Measurements from ENCODE around the gene NHERF2.

DNA sequence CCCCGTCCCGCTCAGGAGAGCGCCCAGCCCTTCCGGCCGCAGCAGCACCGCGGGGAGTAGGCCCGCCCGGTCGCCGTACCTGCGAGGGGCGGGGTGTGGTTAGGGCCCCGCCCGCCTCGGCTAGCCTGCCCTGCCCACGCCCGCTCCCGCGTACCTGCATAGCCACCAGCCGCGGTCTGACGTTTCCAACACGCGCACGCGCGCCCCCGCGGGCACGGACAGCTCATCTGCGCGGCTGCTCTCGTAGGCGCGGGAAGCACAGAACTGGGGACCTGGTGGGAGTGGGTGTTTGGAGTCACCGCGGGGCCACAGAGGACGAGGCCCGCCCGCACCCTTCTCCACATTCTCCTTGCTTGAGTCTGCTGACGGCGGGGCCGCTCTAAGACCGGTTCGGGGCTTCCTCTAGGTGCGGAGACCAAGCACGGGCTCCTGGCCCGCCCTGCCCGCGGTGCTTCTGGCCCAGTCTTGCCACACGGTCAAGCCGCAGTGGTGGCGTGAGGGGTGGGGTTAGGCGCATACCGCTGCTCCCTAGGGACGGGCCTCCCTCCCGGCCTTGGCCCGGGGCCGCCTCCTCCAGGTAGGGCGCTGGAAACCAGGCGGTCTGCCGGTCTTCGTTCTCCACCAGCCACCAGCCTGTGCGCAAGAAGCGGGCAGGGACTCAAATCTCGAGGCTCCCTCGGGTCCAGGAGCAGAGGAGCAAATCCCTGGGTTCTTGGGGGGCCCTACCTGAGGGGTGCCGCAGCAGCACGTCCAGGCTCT, 47.3 kb upstream of the NHERF2 start:
- no peak for TF ChIP-seq RFX5 (IDR thresholded peaks at IDR 0.05; ENCODE audit: low read depth, low read length)
- TF ChIP-seq, protein P1, sequence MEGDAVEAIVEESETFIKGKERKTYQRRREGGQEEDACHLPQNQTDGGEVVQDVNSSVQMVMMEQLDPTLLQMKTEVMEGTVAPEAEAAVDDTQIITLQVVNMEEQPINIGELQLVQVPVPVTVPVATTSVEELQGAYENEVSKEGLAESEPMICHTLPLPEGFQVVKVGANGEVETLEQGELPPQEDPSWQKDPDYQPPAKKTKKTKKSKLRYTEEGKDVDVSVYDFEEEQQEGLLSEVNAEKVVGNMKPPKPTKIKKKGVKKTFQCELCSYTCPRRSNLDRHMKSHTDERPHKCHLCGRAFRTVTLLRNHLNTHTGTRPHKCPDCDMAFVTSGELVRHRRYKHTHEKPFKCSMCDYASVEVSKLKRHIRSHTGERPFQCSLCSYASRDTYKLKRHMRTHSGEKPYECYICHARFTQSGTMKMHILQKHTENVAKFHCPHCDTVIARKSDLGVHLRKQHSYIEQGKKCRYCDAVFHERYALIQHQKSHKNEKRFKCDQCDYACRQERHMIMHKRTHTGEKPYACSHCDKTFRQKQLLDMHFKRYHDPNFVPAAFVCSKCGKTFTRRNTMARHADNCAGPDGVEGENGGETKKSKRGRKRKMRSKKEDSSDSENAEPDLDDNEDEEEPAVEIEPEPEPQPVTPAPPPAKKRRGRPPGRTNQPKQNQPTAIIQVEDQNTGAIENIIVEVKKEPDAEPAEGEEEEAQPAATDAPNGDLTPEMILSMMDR (conservative IDR thresholded peaks at IDR 0.05; ENCODE audit: low read depth, low read length), result no peak
- no peak for TF ChIP-seq FOS (IDR thresholded peaks at IDR 0.05; ENCODE audit: low read depth, low read length)
- no peak for TF ChIP-seq POLR2A (IDR thresholded peaks at IDR 0.05; ENCODE audit: low read depth, low read length)
- no peak for TF ChIP-seq RCOR1 (IDR thresholded peaks at IDR 0.05; ENCODE audit: insufficient replicate concordance, low read length)
- TF ChIP-seq SMC3 (IDR thresholded peaks at IDR 0.05; ENCODE audit: low read depth, low read length), result no peak
- TF ChIP-seq BHLHE40 (IDR thresholded peaks at IDR 0.05; ENCODE audit: low read depth, low read length), result no peak
- TF ChIP-seq MXI1 (IDR thresholded peaks at IDR 0.05; ENCODE audit: borderline replicate concordance, low read depth, low read length), result no peak
- no peak for TF ChIP-seq MAFK (IDR thresholded peaks at IDR 0.05; ENCODE audit: low read depth, low read length)
- TF ChIP-seq, protein P2, sequence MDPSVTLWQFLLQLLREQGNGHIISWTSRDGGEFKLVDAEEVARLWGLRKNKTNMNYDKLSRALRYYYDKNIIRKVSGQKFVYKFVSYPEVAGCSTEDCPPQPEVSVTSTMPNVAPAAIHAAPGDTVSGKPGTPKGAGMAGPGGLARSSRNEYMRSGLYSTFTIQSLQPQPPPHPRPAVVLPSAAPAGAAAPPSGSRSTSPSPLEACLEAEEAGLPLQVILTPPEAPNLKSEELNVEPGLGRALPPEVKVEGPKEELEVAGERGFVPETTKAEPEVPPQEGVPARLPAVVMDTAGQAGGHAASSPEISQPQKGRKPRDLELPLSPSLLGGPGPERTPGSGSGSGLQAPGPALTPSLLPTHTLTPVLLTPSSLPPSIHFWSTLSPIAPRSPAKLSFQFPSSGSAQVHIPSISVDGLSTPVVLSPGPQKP (IDR thresholded peaks at IDR 0.05; ENCODE audit: borderline replicate concordance, low read depth, low read length), result no peak
